Stimulated activated CD4-positive, alpha-beta T cell treated with anti-CD3 and anti-CD28 coated beads, Interleukin-12 subunit alpha, Interleukin-12 subunit beta, amount 100 ng/mL, for 24 hours (primary cell): Measurements from ENCODE around the gene CA10.

Experiments
- DNase-seq, 2 experiments: peaks; one replicate each; pipeline ENCODE4 v3.0.0-alpha.2; 2020; ENCODE audit warnings: low read depth in 2 of 2

CA10 gene

DNA sequence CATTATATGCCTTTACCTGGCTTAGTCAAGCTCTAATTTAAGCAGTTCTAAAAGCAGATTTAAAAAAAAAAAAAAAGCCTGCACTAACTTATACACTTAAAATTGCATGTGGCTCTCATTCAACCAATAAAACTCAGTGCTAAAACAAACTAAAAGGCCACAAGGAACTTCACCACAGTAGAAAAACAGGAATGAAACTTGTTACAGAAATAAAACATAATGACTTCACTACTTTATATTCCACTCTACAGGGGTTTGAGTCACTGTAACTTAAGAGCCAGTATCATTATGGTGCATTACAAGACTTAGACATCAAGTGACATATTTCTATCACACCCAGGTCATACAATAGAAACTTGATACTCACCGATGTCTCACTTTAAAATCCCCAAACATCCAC is 11.1 kb downstream of the CA10 start:
- DNase-seq = no peak

GRCh38 chr17:52145476-52145875 is 13.0 kb downstream of the CA10 start:
- DNase-seq = no peak

DNA sequence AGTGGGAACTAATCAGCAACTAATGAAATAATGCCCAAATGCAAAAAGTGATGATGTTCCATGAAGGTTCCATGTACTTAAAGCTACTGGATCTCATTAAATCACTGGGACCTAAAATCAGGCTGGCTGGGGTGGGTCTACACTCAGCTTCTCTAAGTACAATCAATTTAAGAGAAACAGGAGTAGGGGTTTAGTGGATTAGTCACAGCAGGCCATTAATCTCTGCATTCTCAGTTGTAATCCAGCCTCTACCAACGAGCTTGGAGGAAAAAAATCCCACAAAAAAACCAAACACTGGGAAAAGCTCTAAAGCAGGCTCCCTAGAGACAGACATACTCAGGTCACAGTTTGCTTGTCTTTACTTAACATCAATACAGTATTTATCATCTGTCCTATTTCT is 15.0 kb downstream of the CA10 start:
- DNase-seq = no peak

- DNase-seq = no peak
Observed at GRCh38 chr17:52140601-52141000, 17.9 kb downstream of the CA10 start.

DNA sequence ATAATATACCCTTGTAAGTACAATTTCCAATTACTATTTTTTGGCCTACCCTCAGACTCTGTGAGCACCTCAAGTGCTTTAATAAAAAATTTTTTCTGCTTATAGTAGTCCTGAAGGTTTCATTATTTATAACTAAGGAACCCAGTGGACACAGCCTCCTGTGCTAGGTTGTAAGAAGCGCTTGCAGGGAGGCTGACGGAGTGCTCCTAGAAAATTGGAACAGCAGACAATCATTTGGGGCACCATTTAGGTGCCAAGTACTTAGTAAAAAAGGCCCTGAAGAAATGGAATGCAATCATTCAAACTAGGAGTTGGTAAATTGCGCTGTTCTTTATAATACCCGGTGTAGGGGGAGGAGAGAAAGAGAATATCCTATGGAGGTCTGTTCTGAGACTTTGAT is 19.8 kb downstream of the CA10 start:
- no peak for DNase-seq

- no peak for DNase-seq
Observed at GRCh38 chr17:52138350-52138749, 20.2 kb downstream of the CA10 start.

GRCh38 chr17:52136166-52136565 is 22.3 kb downstream of the CA10 start:
- no peak for DNase-seq

DNA sequence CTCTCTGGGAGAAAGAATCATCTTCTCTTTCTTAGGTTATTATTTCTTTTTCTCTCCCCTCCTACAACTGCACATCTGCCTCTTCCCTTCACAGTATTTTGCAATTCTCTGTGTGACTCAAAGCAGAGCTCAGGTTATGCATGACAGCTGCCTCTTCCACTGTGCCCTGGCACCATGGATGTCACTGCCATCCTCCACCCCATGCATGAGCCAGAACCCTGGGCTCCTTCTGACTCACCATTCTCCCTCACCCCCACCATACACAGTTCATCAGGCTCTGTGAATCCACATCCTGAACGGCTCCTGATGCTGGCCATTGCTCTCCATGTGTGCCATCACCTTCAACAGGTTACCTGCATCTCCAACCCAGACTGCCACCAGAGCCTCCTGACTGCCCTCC is 23.9 kb downstream of the CA10 start:
- no peak for DNase-seq

DNA sequence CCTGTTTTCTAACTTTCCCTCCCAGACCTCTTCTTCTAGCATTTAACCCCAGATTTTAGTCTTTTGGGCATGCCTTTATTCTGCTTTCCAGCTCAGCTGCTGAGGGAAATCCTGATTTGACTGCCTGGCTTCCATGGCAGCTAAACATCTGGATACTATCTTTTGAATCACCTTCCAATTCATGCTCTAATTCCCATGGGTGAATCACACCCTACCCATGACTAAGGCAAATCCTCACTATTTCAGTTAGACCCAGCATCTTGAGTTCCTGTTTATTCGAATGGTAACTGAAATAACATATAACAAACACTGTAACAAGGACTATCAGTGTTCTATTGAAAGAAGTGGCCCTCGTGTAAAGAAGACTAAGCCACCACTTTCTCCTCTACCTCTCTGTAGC is 29.8 kb downstream of the CA10 start:
- no peak for DNase-seq

DNA sequence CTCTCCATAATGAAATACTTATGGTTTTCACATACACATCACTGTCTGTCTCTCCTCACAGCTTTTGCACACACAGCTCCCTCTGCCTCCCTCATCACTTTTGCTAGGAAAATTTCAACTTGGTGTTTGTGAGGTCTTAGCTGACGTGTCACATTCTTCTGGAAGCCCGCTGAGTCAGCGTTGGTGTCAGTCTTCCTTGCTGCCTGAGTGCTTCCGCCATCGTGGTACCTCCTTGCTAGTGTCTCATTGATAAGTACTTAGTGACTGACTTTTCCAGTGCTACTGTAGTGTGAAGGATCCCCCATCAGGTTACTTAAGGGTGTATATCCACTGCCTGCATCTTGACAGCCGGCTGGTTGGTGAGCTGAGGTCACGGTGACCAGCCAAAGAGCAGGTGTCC is 33.5 kb downstream of the CA10 start:
- DNase-seq = no peak

GRCh38 chr17:52124561-52124960 is 34.0 kb downstream of the CA10 start:
- DNase-seq = no peak

GRCh38 chr17:52120465-52120864 is 38.0 kb downstream of the CA10 start:
- DNase-seq = no peak

- DNase-seq = no peak
Observed at GRCh38 chr17:52110923-52111581, 47.5 kb downstream of the CA10 start.

GRCh38 chr17:52106638-52107261 is 51.8 kb downstream of the CA10 start:
- DNase-seq = peak; percentile 1 to 37

DNA sequence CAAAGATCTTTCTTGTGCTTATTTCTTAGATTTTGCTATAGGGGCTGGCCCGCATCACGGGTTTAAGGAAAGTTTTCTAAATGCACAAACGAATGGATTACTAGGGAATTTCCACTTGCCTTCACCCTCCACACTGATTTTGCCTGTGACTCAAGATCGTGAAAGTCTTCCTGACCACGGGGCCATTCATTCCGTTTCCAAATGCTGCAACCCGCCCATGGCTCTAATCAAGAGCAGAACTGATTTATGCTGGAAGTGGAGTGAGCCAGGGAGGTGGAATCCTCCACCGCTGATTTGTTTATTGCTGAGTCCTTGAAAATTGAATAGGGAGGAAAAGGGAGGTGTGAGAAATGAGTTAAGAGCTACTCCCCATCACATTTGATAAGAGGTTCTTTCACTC is 52.4 kb downstream of the CA10 start:
- no peak for DNase-seq

DNA sequence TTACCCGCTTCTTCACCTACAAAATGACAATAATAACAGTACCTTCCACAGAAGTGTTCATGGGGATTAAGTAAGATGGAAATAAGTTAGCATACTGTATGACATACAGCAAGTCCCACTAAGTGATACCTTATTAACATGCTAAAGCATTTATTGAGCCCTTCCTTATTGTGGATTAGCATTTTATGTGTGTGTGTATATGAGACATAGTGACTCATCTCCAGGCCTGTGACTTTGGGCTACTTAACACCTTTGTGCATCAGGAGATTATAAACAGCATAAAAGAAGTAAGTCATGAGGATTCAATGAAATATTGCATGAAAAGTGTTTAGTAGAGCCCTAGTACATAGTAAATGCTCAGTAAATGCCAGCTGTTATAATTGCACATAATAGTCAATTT is 52.9 kb downstream of the CA10 start:
- no peak for DNase-seq

- DNase-seq = no peak
Observed at GRCh38 chr17:52096056-52096455, 62.5 kb downstream of the CA10 start.

DNA sequence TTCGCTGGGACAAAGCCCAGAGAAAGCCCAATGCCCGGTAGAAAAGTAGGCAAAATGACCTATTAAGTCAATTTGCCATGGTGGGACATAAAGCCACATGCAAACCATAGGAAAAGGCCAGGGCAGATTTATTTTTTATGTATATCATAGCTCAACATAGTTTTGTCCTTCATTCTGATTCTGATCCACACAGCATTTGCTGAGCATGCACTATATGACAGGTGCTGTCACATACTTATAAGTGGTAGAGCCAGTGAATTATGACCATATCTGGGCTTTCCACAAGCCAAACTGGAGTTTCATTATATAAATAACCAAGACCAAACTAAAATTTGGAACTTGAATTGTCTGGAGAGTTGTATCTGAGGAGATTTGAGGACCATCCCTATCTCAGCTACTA is 74.3 kb downstream of the CA10 start:
- DNase-seq = no peak

DNA sequence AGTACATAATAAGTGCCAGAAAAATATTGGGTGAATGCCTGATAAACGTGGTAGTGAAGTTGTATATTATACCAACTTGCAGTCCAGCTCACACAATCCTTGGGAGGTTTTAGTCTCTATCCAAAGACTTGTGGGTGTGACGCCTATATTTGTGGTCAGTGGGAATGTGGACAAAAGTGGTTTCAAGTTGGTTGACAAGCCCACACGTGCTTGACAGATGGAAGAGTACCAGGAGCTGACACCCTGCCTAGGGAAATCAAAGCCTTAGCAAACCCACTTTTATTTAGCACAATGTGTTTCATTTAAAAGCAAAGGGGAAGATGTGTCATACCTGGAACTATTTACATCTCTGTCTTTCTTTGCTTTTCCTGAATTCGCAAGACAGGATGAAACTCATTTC is 79.0 kb downstream of the CA10 start:
- DNase-seq = no peak

DNA sequence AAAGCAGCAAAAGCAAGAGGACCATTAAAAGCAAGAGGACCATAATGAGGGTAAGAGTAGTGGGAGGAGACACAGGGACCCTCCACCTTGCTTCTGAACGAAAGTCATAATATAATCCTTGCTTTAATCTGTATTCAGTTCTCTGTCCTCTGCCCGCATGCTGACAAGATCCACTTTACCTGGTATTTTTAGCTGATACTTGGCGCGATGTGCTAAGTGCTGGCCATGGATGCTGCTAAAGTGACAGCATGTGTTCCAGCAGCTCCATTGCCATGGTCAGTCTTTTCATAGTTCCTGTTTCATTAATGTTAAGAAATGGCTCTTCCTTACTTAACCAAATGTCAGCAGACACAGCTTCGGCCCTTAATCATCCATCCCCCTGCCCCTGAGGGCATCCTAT is 86.8 kb downstream of the CA10 start:
- no peak for DNase-seq

GRCh38 chr17:52064791-52065211 is 93.7 kb downstream of the CA10 start:
- no peak for DNase-seq

- DNase-seq = no peak
Observed at GRCh38 chr17:52049496-52049895, 109.0 kb downstream of the CA10 start.

DNA sequence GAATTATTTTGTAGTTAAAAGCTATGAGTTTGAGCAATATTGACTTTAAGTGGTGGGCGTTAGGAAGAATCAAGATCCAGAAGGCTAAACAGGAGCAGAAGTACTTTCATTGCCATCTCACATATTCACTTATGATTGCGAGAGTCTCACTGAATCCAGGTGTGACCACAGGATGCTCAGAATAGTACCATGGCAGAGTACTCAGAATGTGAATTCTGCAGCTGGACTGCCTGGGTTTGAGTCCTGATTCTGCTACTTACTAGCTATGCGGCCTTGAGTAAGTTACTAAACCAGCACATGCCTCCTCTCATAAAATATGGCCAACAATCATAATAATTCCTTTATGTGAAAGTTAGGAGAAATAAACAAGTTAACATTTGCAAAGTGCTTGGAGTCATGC is 109.5 kb downstream of the CA10 start:
- no peak for DNase-seq
